ACC112 (cell line): ENCODE results near the gene C11orf58.

Source experiments
- H2AFZ ChIP-seq: fragments of 200-600 bp; sonication (generic); one replicate; pipeline ENCODE4 v1.6.0; 2017; ENCODE audit warnings: antibody characterized with exemption, low read length; ENCODE audit not compliant: unreplicated experiment
- H3K27ac ChIP-seq: fragments of 200-600 bp; sonication (generic); 2 replicates; pipeline ENCODE4 v1.5.1; 2014; ENCODE audit warnings: low read depth, mild to moderate bottlenecking, antibody characterized with exemption, low read length, moderate library complexity
- H3K27me3 ChIP-seq: fragments of 200-600 bp; sonication (generic); 2 replicates; pipeline ENCODE4 v1.6.1; 2014; ENCODE audit warnings: mild to moderate bottlenecking, antibody characterized with exemption, low read length, moderate library complexity, mixed read lengths; ENCODE audit not compliant: insufficient read depth
- H3K36me3 ChIP-seq: fragments of 200-600 bp; sonication (generic); 2 replicates; pipeline ENCODE4 v1.6.1; 2016; ENCODE audit warnings: mild to moderate bottlenecking, antibody characterized with exemption, low read length, moderate library complexity, mixed read lengths; ENCODE audit not compliant: insufficient read depth
- H3K4me1 ChIP-seq: fragments of 200-600 bp; sonication (generic); one replicate; pipeline ENCODE4 v1.6.1; 2016; ENCODE audit warnings: low read length, mixed read lengths; ENCODE audit not compliant: insufficient read depth, unreplicated experiment, control insufficient read depth
- H3K4me3 ChIP-seq: fragments of 200-600 bp; sonication (generic); 2 replicates; pipeline ENCODE4 v1.5.1; 2014; ENCODE audit warnings: mild to moderate bottlenecking, low read depth, low read length
- H3K79me2 ChIP-seq: fragments of 200-600 bp; sonication (generic); one replicate; pipeline ENCODE4 v1.6.0; 2016; ENCODE audit warnings: low read length; ENCODE audit not compliant: control insufficient read depth, unreplicated experiment, insufficient read depth

The C11orf58 gene

GRCh38 chr11:16785520-16786128 lies 47.2 kb downstream of the C11orf58 start:
- Histone ChIP-seq H3K27me3 (no peaks in the 10 kb centered on the region), H3K4me1 (peaks cover 37% of the 10 kb centered on the region), H3K4me3 (no peak overlapping the region), H3K36me3 (no peaks in the 10 kb centered on the region), H2AFZ (no peak overlapping the region), H3K27ac (no peak overlapping the region), H3K79me2 (no peaks in the 10 kb centered on the region)

GRCh38 chr11:16786131-16786530 lies 47.7 kb downstream of the C11orf58 start:
- no peaks in the 10 kb centered on the region for H3K79me2 ChIP-seq
- H3K27ac ChIP-seq: no peak overlapping the region
- peaks cover 41% of the 10 kb centered on the region for H3K4me1 ChIP-seq
- no peaks in the 10 kb centered on the region for H3K36me3 ChIP-seq
- no peak overlapping the region for H2AFZ ChIP-seq
- H3K4me3 ChIP-seq: no peak overlapping the region
- H3K27me3 ChIP-seq: no peaks in the 10 kb centered on the region

- no peaks in the 10 kb centered on the region for H3K27me3 ChIP-seq
- no peaks in the 10 kb centered on the region for H3K79me2 ChIP-seq
- H2AFZ ChIP-seq: no peak overlapping the region
- peak overlapping the region; percentile 81 for H3K27ac ChIP-seq
- H3K36me3 ChIP-seq: no peaks in the 10 kb centered on the region
- H3K4me3 ChIP-seq: peak overlapping the region; percentile 10; the same call in 1 of the 2 replicates
- peaks cover 49% of the 10 kb centered on the region for H3K4me1 ChIP-seq
Observed at GRCh38 chr11:16787035-16787742, 48.7 kb downstream of the C11orf58 start.

- H3K4me1 ChIP-seq: peaks cover 61% of the 10 kb centered on the region
Observed at GRCh38 chr11:16788141-16789062, 50.0 kb downstream of the C11orf58 start.

GRCh38 chr11:16789063-16789420 lies 50.6 kb downstream of the C11orf58 start:
- H3K4me1 ChIP-seq: peaks cover 65% of the 10 kb centered on the region
- no peak overlapping the region for H2AFZ ChIP-seq
- H3K27ac ChIP-seq: peak overlapping the region; percentile 81
- H3K79me2 ChIP-seq: no peaks in the 10 kb centered on the region
- no peaks in the 10 kb centered on the region for H3K27me3 ChIP-seq
- H3K4me3 ChIP-seq: no peak overlapping the region
- H3K36me3 ChIP-seq: no peaks in the 10 kb centered on the region

More at GRCh38 chr11:16788141-16789062, 50.0 kb downstream of the C11orf58 start:
- 0 out of 2 replicates have a peak overlapping the region, but pooled peaks have one; percentile 25 for H3K4me3 ChIP-seq
- H3K79me2 ChIP-seq: no peaks in the 10 kb centered on the region
- peak overlapping the region; percentile 81 for H3K27ac ChIP-seq
- no peaks in the 10 kb centered on the region for H3K27me3 ChIP-seq
- H3K36me3 ChIP-seq: no peaks in the 10 kb centered on the region
- H2AFZ ChIP-seq: peak overlapping the region; percentile 24

GRCh38 chr11:16789560-16790485 lies 51.4 kb downstream of the C11orf58 start:
- no peaks in the 10 kb centered on the region for H3K36me3 ChIP-seq
- H3K4me1 ChIP-seq: peaks cover 65% of the 10 kb centered on the region
- no peaks in the 10 kb centered on the region for H3K27me3 ChIP-seq
- no peaks in the 10 kb centered on the region for H3K79me2 ChIP-seq
- H3K27ac ChIP-seq: no peak overlapping the region
- no peak overlapping the region for H3K4me3 ChIP-seq
- no peak overlapping the region for H2AFZ ChIP-seq

- Histone ChIP-seq H2AFZ (no peak overlapping the region), H3K27me3 (no peaks in the 10 kb centered on the region), H3K4me3 (no peak overlapping the region), H3K79me2 (no peaks in the 10 kb centered on the region), H3K27ac (peak overlapping the region; percentile 91), H3K36me3 (no peaks in the 10 kb centered on the region), H3K4me1 (peaks cover 64% of the 10 kb centered on the region)
Observed at GRCh38 chr11:16790486-16791190, 52.2 kb downstream of the C11orf58 start.

- no peak overlapping the region for H2AFZ ChIP-seq
- no peaks in the 10 kb centered on the region for H3K27me3 ChIP-seq
- H3K4me1 ChIP-seq: peaks cover 56% of the 10 kb centered on the region
- no peaks in the 10 kb centered on the region for H3K36me3 ChIP-seq
- H3K27ac ChIP-seq: peak overlapping the region; percentile 91
- H3K79me2 ChIP-seq: no peaks in the 10 kb centered on the region
- peak overlapping the region; percentile 33 for H3K4me3 ChIP-seq
Observed at GRCh38 chr11:16791191-16791961, 52.9 kb downstream of the C11orf58 start.

GRCh38 chr11:16792426-16792825 lies 54.0 kb downstream of the C11orf58 start:
- Histone ChIP-seq H3K4me3 (no peak overlapping the region), H3K27me3 (no peaks in the 10 kb centered on the region), H3K36me3 (no peaks in the 10 kb centered on the region), H3K27ac (peak overlapping the region; percentile 91), H2AFZ (no peak overlapping the region), H3K79me2 (no peaks in the 10 kb centered on the region), H3K4me1 (peaks cover 46% of the 10 kb centered on the region)
